ENCODE data around the gene C22orf23.
"Not testable (repeated sequence)": the region's sequence is repeated elsewhere in the genome, so short reads cannot be mapped to it uniquely, and the experiment has no call there.

The C22orf23 gene

DNA sequence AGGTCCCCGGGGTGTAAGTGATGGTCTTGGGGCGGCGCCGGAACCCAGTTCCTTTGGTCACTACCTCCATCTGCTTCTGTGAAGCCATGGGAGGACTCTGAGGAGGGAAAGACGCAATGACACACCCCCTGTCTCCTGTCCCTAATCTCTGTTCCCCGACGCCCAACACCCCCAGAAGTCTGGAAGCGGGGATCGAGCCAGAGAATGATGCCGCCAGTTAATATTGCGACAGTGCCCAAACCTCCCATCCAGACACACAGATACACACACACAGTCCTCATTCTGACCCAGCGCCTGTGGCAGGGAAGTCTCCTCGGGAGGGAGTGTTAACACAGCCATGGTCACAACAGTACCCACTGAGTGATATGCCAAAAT is 352 bp downstream of the C22orf23 start:
- DNase-seq (ENCODE audit: extremely low read depth, insufficient read length), result no peak
- Histone ChIP-seq H3K36me3 (ENCODE audit: control insufficient read depth, insufficient read depth, low read length) (peaks cover 8% of the 10 kb centered on the region), H3K4me3 (replicated peaks; ENCODE audit: low read depth, low read length) (peak overlapping the region; percentile 93), H3K27me3 (replicated peaks; ENCODE audit: control insufficient read depth, insufficient read depth, low read length) (no peaks in the 10 kb centered on the region)
- TF ChIP-seq, protein P1, sequence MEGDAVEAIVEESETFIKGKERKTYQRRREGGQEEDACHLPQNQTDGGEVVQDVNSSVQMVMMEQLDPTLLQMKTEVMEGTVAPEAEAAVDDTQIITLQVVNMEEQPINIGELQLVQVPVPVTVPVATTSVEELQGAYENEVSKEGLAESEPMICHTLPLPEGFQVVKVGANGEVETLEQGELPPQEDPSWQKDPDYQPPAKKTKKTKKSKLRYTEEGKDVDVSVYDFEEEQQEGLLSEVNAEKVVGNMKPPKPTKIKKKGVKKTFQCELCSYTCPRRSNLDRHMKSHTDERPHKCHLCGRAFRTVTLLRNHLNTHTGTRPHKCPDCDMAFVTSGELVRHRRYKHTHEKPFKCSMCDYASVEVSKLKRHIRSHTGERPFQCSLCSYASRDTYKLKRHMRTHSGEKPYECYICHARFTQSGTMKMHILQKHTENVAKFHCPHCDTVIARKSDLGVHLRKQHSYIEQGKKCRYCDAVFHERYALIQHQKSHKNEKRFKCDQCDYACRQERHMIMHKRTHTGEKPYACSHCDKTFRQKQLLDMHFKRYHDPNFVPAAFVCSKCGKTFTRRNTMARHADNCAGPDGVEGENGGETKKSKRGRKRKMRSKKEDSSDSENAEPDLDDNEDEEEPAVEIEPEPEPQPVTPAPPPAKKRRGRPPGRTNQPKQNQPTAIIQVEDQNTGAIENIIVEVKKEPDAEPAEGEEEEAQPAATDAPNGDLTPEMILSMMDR (IDR thresholded peaks at IDR 0.05; ENCODE audit: insufficient read depth, low read length, poor library complexity, severe bottlenecking), result no peak

DNA sequence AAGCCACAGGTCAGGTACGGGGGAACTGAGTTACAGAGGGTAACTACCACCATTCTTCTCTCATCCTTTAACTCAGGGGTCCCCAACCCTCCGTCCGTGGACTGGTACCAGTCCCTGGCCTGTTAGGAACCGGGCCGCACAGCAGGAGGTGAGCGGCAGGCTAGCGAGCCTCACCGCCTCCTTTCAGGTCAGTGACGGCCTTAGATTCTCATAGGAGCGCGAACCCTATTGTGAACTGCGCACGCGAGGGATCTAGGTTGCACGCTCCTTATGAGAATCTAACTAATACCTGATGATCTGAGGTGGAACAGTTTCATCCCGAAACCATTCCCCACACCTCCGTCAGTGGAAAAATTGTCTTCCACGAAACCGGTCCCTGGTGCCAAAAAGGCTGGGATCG is 772 bp downstream of the C22orf23 start:
- not testable (repeated sequence) for DNase-seq (ENCODE audit: extremely low read depth, insufficient read length); H3K36me3 ChIP-seq (ENCODE audit: control insufficient read depth, insufficient read depth, low read length)
- peak overlapping the region; percentile 93 for H3K4me3 ChIP-seq (replicated peaks; ENCODE audit: low read depth, low read length)

GRCh38 chr22:37951305-37951704 is 2.1 kb downstream of the C22orf23 start:
- TF ChIP-seq, protein P1 (IDR thresholded peaks at IDR 0.05; ENCODE audit: insufficient read depth, low read length, poor library complexity, severe bottlenecking), result no peak
- Histone ChIP-seq H3K4me3 (replicated peaks; ENCODE audit: low read depth, low read length) (no peak overlapping the region), H3K27me3 (replicated peaks; ENCODE audit: control insufficient read depth, insufficient read depth, low read length) (no peaks in the 10 kb centered on the region), H3K36me3 (ENCODE audit: control insufficient read depth, insufficient read depth, low read length) (no peaks in the 10 kb centered on the region)
- DNase-seq (ENCODE audit: extremely low read depth, insufficient read length), result no peak

More for the DNA sequence above, 772 bp downstream of the C22orf23 start:
- not testable (repeated sequence) for H3K27me3 ChIP-seq (replicated peaks; ENCODE audit: control insufficient read depth, insufficient read depth, low read length)

- not testable (repeated sequence) for DNase-seq (ENCODE audit: extremely low read depth, insufficient read length); H3K27me3 ChIP-seq (replicated peaks; ENCODE audit: control insufficient read depth, insufficient read depth, low read length)
These were observed 6.1 kb downstream of the C22orf23 start for GRCh38 chr22:37947142-37947795.

GRCh38 chr22:37944423-37944822 is 9.0 kb downstream of the C22orf23 start:
- DNase-seq (ENCODE audit: extremely low read depth, insufficient read length); H3K36me3 ChIP-seq (ENCODE audit: control insufficient read depth, insufficient read depth, low read length); H3K4me3 ChIP-seq (replicated peaks; ENCODE audit: low read depth, low read length); H3K27me3 ChIP-seq (replicated peaks; ENCODE audit: control insufficient read depth, insufficient read depth, low read length): not testable (repeated sequence)

More at GRCh38 chr22:37947142-37947795, 6.1 kb downstream of the C22orf23 start:
- not testable (repeated sequence) for H3K36me3 ChIP-seq (ENCODE audit: control insufficient read depth, insufficient read depth, low read length); H3K4me3 ChIP-seq (replicated peaks; ENCODE audit: low read depth, low read length)

GRCh38 chr22:37943825-37944198 is 9.6 kb downstream of the C22orf23 start:
- Histone ChIP-seq H3K27me3 (replicated peaks; ENCODE audit: control insufficient read depth, insufficient read depth, low read length) (no peaks in the 10 kb centered on the region), H3K4me3 (replicated peaks; ENCODE audit: low read depth, low read length) (no peak overlapping the region), H3K36me3 (ENCODE audit: control insufficient read depth, insufficient read depth, low read length) (peaks cover 10% of the 10 kb centered on the region)
- no peak for DNase-seq (ENCODE audit: extremely low read depth, insufficient read length)
- TF ChIP-seq, protein P1 (IDR thresholded peaks at IDR 0.05; ENCODE audit: insufficient read depth, low read length, poor library complexity, severe bottlenecking), result no peak

DNA sequence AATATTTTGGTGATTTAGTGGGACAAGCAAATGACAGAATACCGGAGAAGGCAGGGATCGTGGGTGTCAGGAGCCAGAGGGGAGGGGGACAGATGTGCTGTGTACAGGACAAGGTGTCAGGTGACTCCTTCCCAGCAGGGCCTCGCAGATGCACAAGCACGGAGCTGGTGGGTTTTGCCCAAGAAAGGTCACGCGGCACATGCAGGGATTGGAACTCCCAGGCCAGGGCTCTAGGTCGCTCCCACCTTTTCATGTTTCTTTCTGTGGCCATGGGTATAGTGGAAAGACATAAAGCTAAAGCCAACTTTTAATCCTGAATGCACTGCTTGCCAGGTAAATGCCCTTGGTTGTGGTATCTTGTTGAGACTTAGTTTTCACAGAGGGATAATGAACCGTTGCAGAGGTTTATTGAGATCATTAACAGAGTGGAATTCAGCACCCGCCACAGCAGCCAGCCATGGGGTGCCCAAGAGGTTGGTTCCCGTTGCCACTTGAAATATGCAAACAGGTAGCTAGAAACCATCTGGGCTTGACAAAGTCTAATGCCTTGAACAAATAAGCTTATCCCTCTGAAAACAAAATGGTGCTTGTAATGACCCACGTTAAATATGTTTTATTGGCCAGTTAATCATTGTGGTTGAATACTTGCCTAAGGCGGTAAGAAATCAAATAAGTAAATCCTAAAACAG is 10.1 kb downstream of the C22orf23 start:
- Histone ChIP-seq H3K36me3 (ENCODE audit: control insufficient read depth, insufficient read depth, low read length) (peaks cover 10% of the 10 kb centered on the region), H3K4me3 (replicated peaks; ENCODE audit: low read depth, low read length) (no peak overlapping the region), H3K27me3 (replicated peaks; ENCODE audit: control insufficient read depth, insufficient read depth, low read length) (no peaks in the 10 kb centered on the region)
- TF ChIP-seq, protein P1 (IDR thresholded peaks at IDR 0.05; ENCODE audit: insufficient read depth, low read length, poor library complexity, severe bottlenecking), result no peak
- DNase-seq (ENCODE audit: extremely low read depth, insufficient read length), result no peak
